Activated naive CD8-positive, alpha-beta T cell treated with anti-CD3 and anti-CD28 coated beads, Interleukin-2, amount 50 U/mL, for 24 hours (primary cell): ENCODE results near the gene USP51.
"Not testable (repeated sequence)": the region's sequence is repeated elsewhere in the genome, so short reads cannot be mapped to it uniquely, and the experiment has no call there.

Experiments used
- ATAC-seq: fragments of 150-1000 bp; cut with Tn5 transposase; one replicate; pipeline ENCODE4 v1.10.0; 2021
- DNase-seq: peaks from one replicate; pipeline ENCODE4 v3.0.0; 2021
- H3K27ac Mint-ChIP-seq: one replicate; pipeline ENCODE4 v1.8.0; 2021; ENCODE audit warnings: mild to moderate bottlenecking, mixed read lengths
- H3K27me3 Mint-ChIP-seq: one replicate; pipeline ENCODE4 v1.8.0; 2021; ENCODE audit warnings: mixed read lengths
- H3K36me3 Mint-ChIP-seq: one replicate; pipeline ENCODE4 v1.8.0; 2021; ENCODE audit warnings: low read depth, mixed read lengths
- H3K4me1 Mint-ChIP-seq: one replicate; pipeline ENCODE4 v1.8.0; 2021; ENCODE audit warnings: mixed read lengths
- H3K4me3 Mint-ChIP-seq: one replicate; pipeline ENCODE4 v1.8.0; 2021; ENCODE audit warnings: mild to moderate bottlenecking, moderate library complexity, mixed read lengths
- H3K9me3 Mint-ChIP-seq: one replicate; pipeline ENCODE4 v1.8.0; 2021; ENCODE audit warnings: mixed read lengths

USP51 gene

DNA sequence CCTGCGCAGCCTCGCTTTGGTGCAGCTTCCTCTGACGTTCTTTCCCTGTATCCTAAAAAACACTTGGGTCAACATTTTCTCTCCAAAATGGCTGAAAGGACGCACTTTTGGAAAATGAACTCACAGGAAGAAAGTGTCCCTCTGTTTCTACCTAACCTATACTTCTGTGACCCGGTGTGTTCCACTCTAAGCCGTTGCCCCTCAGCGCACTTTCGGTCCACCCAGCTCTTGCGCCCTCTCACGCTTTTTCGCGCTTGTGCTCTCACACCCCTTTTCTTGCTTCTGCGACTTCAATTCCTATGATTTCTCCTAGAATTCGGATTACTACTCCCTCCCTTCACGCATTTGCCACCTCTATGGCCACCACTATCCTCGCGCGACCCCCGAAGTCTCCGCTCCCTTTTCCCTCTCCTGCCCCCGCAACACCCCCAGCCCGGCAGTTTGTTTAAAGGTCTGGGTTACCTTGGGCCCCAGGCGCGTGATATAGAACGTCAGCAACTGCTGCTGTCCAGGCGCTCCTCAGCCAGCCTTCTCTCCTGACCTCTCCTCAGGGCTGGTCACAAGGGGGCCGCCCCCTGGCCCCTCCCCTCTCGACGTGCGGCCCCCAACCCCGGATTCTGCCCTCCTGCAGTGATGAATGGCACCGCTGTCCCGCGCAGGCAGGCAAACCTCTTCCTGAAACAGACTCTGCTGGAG, at the start of gene USP51:
Gene USP51, minus strand, starts transcription at position 535 of the 696 bp plus-strand sequence. CDS start 909 bp downstream, outside the sequence.
- ATAC-seq (peak; percentile 61), DNase-seq (peak; percentile 15)
- Mint-ChIP-seq H3K4me1 (peaks cover 14% of the 10 kb centered on the region), H3K27me3 (no peaks in the 10 kb centered on the region), H3K9me3 (no peaks in the 10 kb centered on the region), H3K36me3 (no peaks in the 10 kb centered on the region), H3K4me3 (peak within 1 kb of the TSS; percentile 86), H3K27ac (peak within 1 kb of the TSS; percentile 85)

DNA sequence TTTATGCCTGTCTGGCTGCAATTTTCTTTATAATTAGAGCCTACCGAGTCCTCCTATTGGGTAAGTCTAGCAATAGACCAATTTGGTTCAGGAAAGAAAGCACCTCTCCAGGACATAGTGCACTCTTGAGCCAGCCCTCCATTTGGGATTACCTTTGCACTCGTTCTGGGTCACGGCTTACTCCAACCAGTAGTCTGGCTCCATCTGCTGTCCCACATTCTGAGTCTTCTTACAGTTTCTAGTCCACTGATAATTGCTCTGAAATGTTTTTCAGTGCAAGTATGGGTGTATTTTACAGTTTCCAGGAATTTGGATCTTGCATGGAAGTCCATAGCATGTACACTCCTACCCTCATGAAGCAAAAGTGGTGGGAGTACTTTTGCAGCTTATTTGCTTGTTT, 34.8 kb upstream of the USP51 start:
- no peak overlapping the region for H3K27ac Mint-ChIP-seq
- DNase-seq, result no peak
- H3K27me3 Mint-ChIP-seq, result peaks cover 2% of the 10 kb centered on the region
- no peaks in the 10 kb centered on the region for H3K9me3 Mint-ChIP-seq
- ATAC-seq, result no peak
- H3K4me3 Mint-ChIP-seq, result no peak overlapping the region
- no peaks in the 10 kb centered on the region for H3K36me3 Mint-ChIP-seq
- no peaks in the 10 kb centered on the region for H3K4me1 Mint-ChIP-seq

DNA sequence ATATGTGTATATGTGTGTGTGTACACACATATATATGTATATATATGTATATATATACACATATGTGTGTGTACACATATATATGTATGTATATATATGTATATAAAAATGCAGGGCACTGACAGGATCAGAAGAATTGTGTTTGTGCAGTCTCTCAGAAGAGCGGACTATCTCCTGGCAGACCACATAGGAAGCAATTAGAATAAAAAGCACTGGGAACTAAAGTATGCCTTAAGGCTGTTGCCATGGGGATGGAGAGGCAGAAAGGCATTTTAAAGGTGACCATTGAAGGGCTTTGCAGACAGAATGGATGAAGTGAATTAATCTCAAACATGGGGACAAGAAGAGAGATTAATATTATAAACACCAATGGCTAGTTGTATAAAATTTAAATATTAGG, 33.7 kb upstream of the USP51 start:
- Mint-ChIP-seq H3K9me3 (no peaks in the 10 kb centered on the region), H3K27me3 (peaks cover 2% of the 10 kb centered on the region), H3K4me1 (no peaks in the 10 kb centered on the region), H3K4me3 (no peak overlapping the region), H3K27ac (no peak overlapping the region), H3K36me3 (no peaks in the 10 kb centered on the region)
- DNase-seq (no peak), ATAC-seq (no peak)

DNA sequence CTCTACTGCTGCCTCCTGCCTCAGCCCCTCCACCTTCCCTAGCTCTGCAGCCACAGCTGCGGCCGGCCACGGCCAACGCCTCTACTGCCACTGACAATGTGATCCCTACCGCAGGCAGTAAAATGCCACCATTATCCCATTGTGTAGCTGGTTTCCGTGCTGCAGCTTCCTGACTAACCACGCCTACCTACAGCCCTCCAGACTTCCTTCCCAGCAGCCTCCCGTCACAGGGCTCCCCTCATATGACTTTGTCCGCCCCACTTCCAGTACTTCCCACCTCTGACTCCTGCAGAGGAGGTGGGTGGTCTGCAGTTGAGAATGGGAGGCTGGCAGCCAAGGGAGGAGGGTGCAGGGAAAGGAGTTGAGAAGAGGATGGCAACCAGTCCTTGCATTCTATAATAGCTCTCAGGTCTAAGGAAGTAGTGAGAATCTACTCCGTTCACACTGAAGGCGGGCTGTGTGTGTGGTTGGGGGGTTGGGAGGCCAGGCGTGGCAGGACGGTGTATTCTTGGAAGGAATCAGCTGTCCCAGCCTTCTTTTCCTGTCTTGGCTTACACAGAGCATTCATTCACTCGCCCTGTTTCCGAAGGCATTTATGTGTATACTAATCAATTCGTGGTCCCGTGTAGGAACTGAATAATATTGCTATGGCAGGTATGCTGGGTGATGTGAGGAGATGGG, 33.1 kb upstream of the USP51 start:
- H3K27me3 Mint-ChIP-seq, result peaks cover 2% of the 10 kb centered on the region
- H3K9me3 Mint-ChIP-seq, result no peaks in the 10 kb centered on the region
- H3K27ac Mint-ChIP-seq, result no peak overlapping the region
- ATAC-seq (no peak), DNase-seq (no peak)
- no peaks in the 10 kb centered on the region for H3K4me1 Mint-ChIP-seq
- no peak overlapping the region for H3K4me3 Mint-ChIP-seq
- no peaks in the 10 kb centered on the region for H3K36me3 Mint-ChIP-seq

DNA sequence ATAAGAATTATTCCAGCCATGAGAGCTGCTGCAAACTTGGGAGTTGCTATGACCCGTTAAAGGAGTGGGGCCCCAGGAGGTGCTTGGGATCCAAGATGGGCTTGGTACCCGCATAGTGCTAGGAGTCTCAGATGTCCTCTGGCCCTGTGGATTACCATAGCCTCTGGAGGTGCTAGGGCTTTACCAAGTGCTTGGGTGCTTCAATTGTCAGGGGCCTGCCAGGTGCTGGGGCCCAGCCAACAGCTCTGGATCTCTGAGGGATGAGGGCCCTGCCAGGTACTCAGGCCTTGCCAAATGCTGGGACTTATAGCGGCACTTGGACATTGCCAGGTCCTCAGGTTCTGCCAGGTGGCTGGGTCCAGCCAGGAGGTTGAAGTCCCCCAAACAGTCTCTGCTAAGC, 32.0 kb upstream of the USP51 start:
- no peaks in the 10 kb centered on the region for H3K4me1 Mint-ChIP-seq
- H3K27me3 Mint-ChIP-seq, result peaks cover 2% of the 10 kb centered on the region
- H3K27ac Mint-ChIP-seq, result no peak overlapping the region
- ATAC-seq, result no peak
- no peaks in the 10 kb centered on the region for H3K9me3 Mint-ChIP-seq
- no peaks in the 10 kb centered on the region for H3K36me3 Mint-ChIP-seq
- no peak for DNase-seq
- no peak overlapping the region for H3K4me3 Mint-ChIP-seq

DNA sequence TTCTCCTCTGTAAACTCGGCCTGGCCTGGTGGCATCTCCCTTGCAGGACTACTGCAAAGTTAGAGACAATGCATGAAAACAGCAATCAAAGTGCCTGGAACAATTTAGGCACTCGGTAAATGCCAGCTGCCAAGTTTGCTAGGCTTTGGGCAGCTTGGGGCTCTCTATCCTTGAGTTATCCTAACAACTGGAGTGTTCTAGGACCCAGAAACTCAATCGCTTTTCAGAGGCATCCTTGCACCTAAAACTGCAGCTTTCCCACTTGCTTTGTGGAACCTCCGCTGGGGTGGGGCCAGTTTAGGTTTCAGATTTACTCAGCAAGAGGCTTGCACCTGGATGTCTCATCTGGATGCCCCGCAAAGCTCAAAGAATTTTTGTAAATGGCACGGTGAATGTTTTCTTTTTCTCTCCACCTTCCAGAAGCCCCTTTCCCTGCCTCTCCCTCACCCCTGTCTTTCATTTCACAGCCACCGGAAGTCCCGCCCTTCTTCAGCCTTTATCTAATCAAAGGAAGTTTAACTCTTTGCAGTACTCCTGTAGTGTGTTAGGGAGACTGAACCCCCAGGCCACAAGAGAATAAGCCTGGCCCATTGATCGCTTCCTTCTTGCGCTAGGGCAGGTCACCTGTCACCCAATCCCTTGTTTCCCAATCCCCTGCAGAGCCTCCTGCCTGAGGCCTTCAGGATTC, 27.3 kb upstream of the USP51 start:
- not testable (repeated sequence) for H3K27me3 Mint-ChIP-seq, H3K4me1 Mint-ChIP-seq, H3K36me3 Mint-ChIP-seq, ATAC-seq, H3K4me3 Mint-ChIP-seq, DNase-seq, H3K9me3 Mint-ChIP-seq, H3K27ac Mint-ChIP-seq

DNA sequence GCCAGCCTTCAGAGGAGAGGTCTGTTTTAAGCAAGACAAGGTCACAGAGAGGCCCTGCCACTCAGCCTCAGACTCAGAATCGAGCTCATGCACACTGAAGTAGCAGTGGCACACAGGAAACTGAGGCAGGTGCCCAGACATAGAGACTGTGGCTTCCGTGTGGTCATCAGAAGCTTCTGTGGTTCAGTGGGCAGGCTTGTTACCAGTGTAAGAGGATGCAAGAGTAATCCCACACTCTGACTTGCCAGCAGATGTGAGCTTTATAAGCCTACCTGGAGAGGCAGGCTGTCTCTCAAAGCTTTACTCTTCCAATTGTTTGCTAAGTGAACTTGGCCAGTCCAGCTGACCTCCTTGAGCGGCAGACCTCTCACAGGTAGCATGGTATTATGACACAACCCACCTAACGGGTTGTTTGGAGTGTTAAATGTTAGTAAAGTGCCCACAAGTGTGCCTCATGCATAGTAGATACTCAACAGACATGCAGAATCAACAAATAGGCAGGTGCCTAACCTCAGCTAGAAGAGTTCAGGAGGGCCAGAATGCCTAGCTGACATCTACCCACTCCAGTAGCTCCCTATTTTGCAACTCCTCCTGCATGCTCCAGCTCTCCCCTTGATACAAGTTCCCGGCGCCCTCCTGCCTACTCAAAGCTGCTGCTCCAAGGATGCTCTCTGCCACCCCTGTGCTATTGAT, 23.5 kb upstream of the USP51 start:
- H3K36me3 Mint-ChIP-seq, H3K4me1 Mint-ChIP-seq, H3K9me3 Mint-ChIP-seq, H3K4me3 Mint-ChIP-seq, H3K27ac Mint-ChIP-seq, H3K27me3 Mint-ChIP-seq, DNase-seq, ATAC-seq: not testable (repeated sequence)

DNA sequence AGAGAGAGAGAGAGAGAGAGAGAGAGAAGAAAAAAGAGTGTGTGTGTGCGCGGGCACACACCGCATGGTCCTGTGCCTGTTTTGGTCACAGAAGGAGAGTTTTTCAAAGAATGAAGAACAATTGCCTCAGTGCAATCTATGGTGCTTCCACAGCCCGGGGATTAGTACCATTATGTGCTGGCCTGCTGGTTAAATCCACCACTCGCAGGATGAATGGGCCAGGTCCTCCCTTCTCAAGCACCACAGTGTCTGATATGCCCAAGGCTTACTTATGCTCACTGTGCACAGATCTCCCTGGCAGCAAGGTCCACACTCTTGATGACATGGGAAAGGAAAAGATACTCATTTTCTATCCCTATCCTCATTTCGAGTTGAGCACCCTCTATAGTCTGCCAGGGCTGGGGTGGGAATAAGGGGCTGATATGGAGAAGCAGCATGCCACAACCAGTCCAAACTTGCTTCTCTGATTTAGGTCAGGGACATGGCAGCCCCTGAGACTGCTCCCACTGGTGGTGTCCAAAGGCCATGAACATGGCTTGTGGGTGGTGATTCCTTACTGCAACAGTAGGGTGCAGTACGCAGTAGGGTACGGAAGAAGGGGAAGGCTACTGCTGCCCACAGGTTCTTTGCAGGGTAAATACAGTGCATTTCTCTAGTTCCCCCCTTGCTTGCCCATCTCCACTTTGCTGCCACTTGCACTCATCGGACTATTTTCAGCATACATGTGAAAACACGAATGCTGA, 18.9 kb upstream of the USP51 start:
- not testable (repeated sequence) for H3K4me1 Mint-ChIP-seq, H3K9me3 Mint-ChIP-seq, H3K36me3 Mint-ChIP-seq, H3K4me3 Mint-ChIP-seq, DNase-seq, H3K27me3 Mint-ChIP-seq, H3K27ac Mint-ChIP-seq
- peak; percentile 40 for ATAC-seq

DNA sequence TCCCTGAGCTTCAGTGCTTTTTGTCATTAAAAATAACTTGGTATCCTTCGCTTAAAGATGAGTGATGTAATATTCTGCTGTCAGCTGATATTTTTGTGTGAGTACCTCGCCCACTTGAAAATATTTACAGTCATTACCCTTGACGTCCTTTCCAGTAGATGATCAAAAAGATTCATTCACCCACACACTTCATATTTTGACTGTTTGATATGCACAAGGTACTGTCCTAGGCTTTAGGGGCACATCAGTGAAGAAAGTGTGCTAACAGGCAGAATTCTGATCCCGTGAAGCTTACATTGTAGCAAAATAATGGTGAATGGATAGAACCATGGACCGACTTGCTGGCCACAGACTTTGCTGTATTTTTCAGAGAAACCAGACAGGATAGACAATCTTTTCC, 18.1 kb upstream of the USP51 start:
- not testable (repeated sequence) for H3K9me3 Mint-ChIP-seq, H3K4me1 Mint-ChIP-seq, H3K4me3 Mint-ChIP-seq, H3K27ac Mint-ChIP-seq, H3K36me3 Mint-ChIP-seq, H3K27me3 Mint-ChIP-seq, ATAC-seq, DNase-seq

DNA sequence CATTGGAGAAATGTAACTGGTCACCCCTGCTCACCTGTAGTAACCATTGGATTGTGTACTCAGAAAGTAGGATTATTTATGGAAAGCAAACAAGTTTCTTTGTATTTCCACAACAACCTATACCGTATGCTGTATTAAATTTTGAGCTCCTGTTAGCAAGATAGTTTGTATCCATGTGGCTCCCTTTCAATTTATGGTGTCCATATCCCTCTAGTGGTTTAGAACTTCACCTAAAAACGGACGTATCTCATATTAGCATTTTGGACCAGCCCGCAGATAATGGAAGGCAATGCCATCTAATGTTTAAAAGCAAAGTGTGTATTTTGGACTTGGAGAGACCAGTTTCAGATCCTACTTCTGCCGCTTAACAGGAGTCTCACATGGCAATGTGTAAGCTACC, 17.4 kb upstream of the USP51 start:
- H3K9me3 Mint-ChIP-seq, H3K4me3 Mint-ChIP-seq, H3K27me3 Mint-ChIP-seq: not testable (repeated sequence)

DNA sequence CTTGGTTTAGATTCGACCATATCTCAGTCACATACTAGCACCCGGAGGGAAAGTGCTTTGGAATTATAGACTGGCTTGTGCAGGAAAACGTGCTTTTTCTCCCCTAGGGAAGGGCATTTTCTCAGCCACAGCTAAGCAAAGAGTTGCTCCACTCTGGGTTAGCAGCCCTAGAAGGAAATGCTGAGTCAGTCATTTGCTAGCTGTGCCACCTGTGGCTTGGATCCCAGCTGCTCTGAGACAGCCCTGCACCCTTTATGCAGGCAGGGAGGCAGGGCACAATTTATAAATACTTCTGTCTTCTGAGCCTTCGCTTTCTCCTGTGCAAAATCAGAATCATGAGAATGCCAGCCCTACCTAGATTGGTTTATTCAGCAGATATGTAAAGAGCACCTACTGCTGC, 1.3 kb upstream of the USP51 start:
- Mint-ChIP-seq H3K36me3 (no peaks in the 10 kb centered on the region), H3K9me3 (no peaks in the 10 kb centered on the region), H3K4me3 (no peak overlapping the region), H3K27me3 (no peaks in the 10 kb centered on the region), H3K4me1 (peaks cover 14% of the 10 kb centered on the region), H3K27ac (no peak overlapping the region)
- no peak for ATAC-seq
- no peak for DNase-seq

More for the DNA sequence above, 17.4 kb upstream of the USP51 start:
- H3K4me1 Mint-ChIP-seq, DNase-seq, ATAC-seq, H3K27ac Mint-ChIP-seq, H3K36me3 Mint-ChIP-seq: not testable (repeated sequence)

DNA sequence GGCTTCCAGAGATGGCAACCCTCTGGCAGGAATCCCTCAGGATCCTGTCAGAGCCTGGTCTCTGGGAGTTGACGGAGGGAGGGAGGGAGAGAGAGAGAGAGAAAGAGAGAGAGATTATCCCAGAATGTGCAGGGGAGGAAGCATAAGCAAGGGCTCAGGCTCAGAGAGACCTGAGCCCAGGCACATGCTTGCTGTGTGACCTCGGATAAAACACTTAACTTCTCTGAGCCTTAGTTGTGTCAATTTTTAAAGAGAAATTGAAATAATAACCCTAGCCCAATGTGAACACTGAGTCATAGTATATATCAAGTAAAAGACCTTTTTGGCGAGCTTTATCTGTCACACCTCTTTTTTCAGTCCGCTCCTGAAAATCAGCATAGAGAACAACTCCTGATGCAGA, 473 bp upstream of the USP51 start:
- DNase-seq (no peak), ATAC-seq (no peak)
- no peaks in the 10 kb centered on the region for H3K36me3 Mint-ChIP-seq
- peak overlapping the region; percentile 85 for H3K27ac Mint-ChIP-seq
- H3K4me3 Mint-ChIP-seq, result peak overlapping the region; percentile 86
- no peaks in the 10 kb centered on the region for H3K27me3 Mint-ChIP-seq
- H3K9me3 Mint-ChIP-seq, result no peaks in the 10 kb centered on the region
- H3K4me1 Mint-ChIP-seq, result peaks cover 14% of the 10 kb centered on the region

DNA sequence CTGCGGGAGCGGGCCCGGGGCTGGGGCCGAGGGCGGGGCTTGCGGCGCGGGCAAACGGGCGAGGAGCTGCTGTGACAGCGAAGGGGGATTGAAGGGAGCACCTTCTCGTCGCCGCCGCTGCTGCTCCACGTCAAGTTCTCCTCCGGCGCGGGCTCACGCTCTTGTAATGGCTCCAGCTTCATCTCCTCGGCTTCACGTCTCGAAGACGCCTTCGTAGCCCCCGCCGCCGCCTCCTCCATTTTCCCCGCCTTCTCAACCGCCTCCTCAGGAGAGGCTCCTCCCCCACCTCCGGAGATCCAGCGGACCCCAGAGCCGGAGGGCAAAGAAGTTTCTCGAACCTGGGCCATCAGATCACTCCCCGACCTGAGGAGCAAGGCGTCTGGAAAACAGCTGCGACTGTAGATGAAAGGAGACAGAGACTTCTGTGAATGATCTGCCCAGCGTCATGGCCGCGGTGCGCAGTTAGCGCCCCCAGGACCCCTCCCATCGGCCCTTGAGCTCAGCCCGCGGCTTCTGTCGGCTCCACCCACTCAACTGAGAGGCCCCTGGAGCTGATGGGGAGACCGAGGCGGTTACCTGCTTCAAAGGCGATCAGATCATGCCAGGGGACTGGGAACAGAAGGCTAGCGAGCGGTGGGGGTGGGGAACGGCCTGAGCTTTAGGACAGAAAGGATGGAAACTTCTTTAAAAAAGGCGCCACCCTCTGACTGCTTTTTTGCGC, 895 bp downstream of the USP51 start:
- H3K4me1 Mint-ChIP-seq, result peaks cover 14% of the 10 kb centered on the region

More for the DNA sequence above, 895 bp downstream of the USP51 start:
- Mint-ChIP-seq H3K9me3 (no peaks in the 10 kb centered on the region), H3K4me3 (peak overlapping the region; percentile 86), H3K27me3 (no peaks in the 10 kb centered on the region), H3K36me3 (no peaks in the 10 kb centered on the region), H3K27ac (peak overlapping the region; percentile 85)
- DNase-seq (peak; percentile 43), ATAC-seq (peak; percentile 63)
